Forelimb muscle (tissue), 1 donor: ENCODE data around the gene RCCD1. TPM values are rescaled to one million over a fixed set of nuclear protein-coding genes. Genes with fewer than 3 reads are reported as not detected.
A peak's percentile ranks its signal among the peaks of the same experiment; 100 is the strongest.

ENCODE experiments used
- DNase-seq: peaks from one replicate; pipeline ENCODE4 v3.0.0-alpha.2; 2013; ENCODE audit warnings: low read depth
- polyA plus RNA-seq: library from polyadenylated mRNA; unstranded; fragments of 120-200 nt; gene quantifications from one replicate; pipeline ENCODE4 v1.2.1, GENCODE V29; 2013; ENCODE audit not compliant: insufficient read length

Gene RCCD1
- polyA plus RNA-seq, 1 donor = 13.0 TPM

DNA sequence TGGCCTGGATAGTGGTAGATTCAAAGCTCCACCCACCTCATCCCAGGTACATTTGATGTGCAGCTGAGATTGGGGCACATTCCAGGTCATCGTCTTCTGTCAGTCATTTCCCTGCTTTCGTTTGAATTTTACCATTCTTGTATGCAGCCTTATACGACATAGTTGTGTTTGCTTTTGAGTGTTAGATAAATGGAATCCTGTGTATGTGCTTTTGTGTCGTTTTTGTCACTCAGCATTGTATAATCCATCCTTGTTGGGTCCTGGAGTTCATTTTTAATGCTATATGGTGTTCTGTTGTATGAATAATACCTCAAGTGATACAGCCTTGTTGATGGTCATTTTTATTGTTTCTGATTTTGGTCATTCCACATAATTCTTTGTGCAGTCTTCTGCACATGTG, 7.3 kb downstream of the RCCD1 start:
- DNase-seq = no peak

DNA sequence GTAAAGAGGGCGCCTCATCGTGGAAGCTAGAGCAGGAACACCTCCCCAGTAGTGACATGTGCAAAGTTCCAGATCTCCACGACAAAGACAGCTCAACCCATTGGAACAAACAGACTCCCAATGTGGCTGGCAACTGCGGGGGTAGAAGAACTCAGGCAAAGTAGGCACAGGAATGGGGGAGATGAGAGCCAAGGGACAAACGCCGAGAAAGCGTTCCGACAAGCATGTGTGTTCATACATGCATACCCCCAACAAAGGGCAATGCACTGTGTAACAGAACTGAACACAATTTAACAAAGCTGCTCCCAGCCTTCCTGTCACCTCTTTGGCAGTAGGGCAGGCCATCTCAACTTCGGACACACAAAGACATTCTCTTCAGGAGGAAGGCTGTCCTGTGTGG, 11.6 kb downstream of the RCCD1 start:
- no peak for DNase-seq

DNA sequence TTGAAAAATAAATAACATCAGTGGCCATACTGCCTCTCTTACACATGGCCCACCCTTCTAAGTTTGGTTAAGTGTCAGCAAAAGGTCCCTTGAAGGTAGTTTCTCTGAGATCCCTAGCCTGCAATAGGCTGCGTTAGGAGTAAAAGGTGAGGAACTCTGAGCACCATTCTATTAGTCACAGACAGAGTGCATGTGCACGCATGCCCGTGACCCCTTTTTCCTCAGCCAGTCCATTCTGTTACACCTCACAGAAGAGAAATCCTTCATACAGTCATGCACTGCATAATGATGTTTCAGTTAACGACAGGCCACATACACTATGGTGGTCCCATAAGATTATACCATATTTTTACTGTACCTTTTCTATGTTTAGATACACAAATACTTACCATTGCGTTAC, 12.5 kb downstream of the RCCD1 start:
- no peak for DNase-seq

DNA sequence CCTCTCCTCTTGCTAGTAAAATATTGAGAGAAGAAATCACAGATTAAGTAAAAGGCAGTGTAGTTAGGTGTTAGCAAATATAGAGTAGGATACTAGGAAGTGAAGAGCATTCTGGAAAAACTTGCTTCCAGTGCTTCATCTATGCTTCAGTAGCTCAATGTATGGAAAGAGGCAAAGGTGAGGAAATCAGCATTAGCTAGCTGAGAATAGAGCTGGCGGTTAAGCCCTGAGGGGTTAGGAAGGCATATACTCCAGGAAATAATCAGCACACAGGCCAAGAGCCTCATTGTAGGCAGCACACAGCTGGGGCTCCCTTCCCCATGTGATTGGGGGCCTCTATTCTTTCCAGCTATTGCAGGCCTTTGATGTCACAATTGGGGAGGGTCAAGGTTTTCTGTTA, 13.8 kb downstream of the RCCD1 start:
- DNase-seq = no peak

DNA sequence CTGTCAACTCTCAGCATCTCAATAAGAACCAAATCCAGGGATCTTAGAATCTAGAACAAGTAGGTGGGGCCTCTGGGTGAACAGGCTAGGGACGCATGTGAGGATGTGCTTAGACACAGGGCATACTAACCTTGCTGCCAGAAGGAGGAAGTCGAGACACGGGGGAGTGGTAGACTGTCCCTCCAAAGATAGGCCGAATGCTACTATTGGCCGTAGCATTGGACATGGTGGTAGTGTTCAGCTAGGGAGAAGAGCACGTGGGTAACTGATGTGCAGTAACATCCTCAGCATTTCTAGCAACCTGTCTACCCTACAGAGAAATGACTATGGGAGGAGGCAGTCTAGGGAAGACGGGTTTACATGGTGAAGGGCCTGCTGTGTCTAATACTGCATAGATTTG, 15.6 kb downstream of the RCCD1 start:
- DNase-seq = no peak

DNA sequence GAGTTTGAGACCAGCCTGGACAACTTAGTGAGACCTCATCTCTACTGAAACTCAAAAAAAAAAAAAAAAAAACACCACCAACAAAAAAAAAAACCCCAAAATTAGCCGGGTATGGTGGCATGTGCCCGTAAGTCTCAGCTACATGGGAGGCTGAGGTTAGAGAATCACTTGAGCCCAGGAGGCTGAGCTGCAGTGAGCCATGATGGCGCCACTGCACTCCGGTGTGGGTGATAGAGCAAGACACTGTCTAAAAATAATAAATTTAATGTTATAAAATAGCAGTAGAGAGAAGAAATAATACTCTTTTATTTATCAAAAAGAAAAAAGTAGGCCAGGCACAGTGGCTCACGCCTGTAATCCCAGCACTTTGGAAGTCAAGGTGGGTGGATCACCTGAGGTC, 17.4 kb downstream of the RCCD1 start:
- no peak for DNase-seq

DNA sequence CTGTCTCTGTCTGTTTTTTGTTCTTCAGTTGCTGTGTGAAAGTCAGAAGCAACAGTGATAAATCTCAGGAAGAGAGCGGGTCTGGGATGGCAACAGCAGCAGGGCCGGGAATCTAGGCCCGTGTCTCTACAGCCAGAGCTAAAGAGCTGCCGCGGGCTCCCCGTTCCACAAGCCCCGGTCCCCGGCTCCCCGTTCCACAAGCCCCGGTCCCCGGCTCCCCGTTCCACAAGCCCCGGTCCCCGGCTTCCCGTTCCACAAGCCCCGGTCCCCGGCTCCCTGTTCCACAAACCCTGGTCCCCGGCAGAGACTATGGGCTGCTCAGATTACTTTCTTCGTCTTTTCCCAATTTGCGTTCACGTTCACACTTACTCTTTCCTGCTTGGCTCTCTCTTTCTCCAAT, 19.5 kb downstream of the RCCD1 start:
- no peak for DNase-seq

DNA sequence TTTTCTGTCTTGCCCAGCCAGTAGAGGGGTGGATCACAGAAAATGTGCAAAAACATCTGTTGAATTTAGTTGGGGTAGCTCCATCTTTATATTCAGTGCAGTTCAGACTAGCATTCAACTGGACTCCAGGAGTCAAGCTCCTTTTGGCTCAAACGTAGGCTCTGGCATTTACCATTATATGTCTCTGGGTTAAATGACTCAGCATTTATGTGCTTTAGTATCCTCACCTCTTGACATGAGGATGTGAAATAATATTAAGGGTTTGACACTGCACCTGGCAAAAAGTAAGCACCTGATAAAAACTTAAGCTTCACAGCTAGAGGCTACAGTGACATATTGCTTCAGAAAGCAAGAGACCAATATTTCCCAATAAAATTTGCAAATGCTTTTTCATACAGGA, 24.9 kb downstream of the RCCD1 start:
- no peak for DNase-seq

DNA sequence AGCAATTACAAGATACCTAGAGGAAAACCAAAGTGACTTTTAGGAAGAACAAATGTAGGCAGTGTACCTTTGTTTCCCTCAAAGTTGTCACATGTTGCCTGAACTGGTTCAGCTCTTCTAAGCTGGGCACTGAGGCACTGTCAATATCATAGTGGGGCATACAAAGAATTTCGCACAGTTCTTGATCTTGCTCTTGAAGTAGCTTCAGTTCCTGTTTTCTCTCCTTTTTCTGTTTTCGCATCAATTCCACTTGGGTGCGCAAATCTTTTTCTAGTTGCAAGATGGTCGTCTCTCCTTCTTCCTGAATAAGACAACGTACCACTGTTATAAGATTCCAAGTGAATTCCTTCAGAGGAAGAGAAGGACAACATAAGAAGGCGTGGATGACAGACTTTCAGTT, 27.0 kb downstream of the RCCD1 start:
- DNase-seq = no peak

DNA sequence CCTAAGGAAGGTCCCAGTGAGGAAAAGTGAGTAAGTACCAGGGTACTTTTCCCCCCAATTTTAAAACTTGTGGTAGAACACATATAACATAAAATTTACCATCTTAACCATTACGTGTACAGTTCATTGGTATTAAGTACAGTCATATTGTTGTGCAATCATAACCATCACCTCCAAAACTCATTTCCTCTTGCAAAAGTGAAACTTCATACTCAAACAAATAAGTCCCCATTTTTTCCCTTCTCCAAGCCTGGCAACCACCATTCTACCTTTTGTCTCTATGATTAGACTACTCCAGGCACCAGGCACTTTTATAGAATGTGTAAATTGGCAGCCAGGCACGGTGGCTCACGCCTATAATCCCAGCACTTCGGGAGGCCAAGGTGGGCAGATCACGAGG, 27.5 kb downstream of the RCCD1 start:
- DNase-seq = no peak

DNA sequence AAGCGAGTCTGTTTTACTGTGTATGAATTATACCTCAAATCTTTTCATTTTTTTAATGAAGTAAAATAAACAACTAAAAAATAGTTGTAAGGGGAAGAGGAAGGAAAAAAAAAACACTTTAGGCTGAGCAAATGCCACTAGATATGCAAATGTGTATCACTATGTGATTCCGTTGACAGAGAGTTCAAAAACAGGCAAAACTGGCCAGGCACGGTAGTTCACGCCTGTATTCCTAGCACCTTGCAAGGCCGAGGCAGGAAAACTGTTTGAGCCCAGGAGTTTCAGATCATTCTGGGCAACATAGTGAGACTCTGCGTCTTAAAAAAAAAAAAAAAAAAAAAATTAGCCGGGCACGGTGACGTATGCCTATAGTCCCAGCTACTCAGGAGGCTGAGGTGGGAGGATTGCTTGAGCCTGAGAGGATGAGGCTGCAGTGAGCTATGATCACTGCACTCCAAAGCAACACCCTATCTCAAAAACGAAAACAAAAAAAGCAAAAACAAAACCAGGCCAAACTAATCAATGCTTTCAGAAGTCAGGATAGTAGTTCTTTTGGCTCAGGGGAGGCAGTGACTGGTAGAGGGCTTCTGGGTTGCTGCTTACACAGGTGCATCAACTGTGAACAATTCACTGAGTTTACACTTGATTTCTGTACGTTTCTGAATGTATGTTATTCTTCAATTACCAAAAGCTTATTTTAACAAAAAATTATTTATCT, 32.3 kb downstream of the RCCD1 start:
- no peak for DNase-seq

DNA sequence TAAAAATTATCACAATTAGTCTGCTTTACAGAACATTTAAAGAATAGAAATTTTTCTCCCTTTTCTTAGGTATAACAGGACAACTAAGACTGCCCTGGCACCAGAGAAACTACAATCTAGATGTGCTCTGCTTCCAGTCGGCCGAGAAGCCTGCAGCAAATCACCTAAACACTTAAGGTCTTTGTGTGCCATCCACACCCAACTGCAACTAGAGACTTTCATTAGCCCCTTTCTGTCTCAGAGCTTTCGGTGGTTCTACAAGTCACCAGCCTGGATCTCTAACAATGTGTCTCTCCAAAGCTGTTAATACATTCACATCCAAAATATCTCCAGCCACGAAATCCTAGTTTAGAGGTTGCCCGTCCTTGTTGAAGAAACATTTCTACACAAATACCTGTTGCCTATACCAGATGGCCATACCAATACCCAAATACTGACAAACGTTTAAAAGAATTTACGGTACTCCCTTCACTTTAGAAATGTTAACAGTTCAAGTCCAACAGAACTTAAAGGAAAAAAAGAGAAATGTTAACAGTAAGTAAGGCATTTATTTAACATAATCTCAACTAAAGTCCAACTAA, 33.0 kb downstream of the RCCD1 start:
- DNase-seq = no peak

DNA sequence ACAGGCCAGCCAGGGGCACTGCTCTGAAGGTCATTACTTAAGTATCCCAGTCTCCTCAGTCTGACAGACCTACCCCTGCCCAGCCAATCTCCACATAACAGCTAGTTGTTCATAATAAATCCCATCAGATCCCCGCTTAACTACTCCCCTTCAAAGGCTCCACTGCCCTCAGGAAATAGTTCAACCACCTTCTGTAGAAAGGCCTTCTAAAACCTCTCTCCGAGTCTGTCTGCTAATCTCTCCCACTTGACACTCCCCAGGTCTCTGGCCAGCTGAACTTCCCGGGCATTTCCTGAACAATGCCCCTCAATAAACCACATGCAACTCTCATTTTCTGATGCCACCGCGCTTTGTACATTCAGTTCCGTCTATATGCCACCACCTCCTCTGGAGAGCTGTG, 33.6 kb downstream of the RCCD1 start:
- no peak for DNase-seq

DNA sequence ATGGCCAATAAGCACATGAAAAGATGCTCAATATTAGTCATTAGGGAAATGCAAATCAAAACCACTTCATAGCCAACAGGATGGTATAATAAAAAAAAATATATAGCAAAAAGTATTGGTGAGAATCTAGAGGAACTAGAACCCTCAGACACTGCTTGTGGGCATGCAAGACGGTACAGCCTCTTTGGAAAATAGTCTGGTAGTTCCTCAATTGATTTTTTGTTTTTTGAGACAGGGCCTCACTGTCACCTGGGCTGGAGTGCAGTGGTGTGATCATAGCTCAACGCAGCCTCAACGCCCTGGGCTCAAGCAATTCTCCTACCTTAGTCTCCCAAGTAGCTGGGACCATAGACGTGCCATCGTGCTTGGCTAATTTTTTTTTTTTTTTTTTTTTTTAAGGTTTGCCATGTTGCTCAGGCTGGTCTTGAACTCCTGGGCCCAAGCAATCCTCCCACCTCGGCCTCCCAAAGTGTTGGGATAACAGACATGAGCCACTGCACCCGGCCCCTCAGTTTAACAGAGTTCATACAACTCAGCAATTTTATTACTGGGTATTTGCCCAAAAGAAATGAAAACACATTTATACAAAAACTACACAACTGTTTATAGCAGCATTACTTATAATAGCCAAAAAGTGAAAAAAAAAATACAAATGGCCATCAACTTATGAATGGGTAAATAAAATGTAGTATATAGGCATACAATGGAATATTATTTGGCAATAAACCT, 34.5 kb downstream of the RCCD1 start:
- DNase-seq = no peak

DNA sequence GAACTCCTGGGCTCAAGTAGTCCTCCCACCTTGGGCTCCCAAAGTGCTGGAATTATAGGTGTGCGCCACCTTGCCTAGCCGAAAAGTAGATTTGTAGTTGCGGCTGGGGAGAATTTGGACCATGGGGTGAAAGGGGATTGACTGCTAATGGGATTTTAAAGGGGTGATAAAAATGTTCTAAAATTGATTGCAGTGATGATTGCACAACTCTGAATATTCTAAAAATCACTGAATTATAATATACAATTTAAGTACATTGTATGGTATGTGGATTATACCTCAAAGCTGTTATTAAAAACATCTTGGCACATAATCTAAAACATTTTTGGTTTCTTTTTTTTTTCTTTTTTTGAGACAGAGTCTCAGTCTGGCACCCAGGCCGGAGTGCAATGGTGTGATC, 35.8 kb downstream of the RCCD1 start:
- no peak for DNase-seq

DNA sequence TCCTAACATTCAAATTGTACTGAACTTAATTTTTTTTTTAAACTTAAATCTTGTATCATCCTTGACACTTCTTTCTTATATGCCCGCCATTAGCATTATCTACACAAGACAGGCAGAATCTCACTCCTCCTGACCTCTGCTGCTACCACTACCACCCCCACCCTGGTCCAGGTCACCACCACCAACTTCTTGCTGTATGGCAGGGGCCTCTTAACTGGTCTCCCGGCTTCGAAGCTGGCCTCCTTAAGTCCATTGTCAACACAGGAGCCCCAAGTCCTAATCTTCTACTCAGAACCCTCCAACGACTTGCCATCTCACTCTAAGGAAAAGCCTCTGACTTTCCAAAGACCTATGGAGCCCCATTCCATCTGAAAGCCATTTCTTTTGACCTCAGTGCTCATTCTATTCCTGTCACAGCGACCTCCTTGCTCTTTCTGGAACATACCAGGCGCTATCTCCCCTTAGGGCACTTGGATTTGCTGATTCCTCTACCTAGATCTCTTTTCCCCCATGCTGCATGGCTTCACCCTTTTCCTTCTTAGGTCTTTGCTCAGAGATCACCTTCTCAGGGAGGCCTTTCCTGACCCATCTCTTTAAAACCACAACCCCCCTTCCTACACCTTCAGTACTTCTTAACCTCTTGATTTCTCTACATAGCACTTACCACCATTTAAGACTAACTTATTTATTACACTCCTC, 37.1 kb downstream of the RCCD1 start:
- DNase-seq = no peak

DNA sequence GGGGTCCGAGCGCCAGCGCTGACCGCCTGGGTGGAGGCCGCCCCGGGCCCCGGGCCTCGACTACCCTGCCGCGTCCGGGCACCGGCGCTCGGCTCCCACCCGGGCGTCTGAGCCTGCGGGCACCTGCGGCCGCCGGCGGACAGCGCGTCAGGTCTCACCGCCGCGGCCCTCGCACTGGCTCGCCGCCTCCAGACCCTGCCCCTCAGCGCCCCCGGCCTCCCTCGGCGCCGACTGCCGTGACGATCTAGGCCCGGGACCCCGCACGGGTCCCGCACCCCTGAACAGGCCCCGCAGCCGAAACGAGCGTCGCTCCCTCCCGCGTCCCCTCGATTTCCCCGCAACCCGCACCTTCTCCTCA, 39.4 kb downstream of the RCCD1 start:
- no peak for DNase-seq

DNA sequence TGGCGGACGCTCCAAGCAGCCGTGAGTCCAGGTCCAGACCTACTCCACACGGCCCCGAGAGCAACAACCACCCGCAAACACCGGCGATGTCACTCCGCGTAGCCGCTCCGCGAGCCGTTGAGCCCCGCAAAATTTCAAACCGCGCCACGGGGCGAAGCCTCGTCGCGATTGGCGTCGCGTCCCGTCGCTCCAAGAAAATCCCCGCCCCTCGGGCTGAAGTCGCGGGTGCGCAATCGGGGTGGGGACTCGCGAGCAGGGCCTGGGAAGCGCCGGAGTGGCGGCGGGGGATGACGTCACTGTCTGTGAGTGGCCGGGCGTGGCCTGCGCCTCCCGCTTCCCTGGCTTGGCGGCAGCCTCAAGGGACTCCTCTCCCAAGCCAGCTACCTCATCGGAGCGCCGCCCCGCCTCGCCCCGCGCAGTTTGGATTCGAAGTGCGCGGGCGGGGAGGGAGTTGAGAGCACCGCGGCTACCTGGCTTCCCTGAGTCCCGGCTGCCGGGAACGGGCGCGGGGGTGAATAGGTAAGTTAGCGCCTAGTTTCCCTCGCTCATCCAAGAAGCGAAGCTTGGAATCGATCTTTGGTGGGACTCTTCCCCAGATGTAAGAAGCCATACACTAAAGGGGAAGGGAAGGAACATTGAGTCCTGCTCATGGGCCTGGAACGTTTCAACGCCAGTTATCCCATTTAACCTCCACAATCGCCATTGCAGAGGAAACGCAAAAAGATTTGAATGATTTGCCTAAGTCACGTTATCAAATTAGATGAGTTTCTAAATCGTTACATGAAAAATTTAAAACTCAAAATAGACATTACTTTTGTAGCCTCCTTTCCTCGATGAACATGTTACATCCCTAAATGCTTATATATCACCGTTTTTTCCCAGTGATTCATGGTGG, 40.0 kb downstream of the RCCD1 start, which contains the start of gene PRC1:
Gene PRC1 (minus strand): TSS at position 119 of the 895 bp plus-strand sequence. CDS start 118 bp downstream, at position 1.
- peak; percentile 88 for DNase-seq

DNA sequence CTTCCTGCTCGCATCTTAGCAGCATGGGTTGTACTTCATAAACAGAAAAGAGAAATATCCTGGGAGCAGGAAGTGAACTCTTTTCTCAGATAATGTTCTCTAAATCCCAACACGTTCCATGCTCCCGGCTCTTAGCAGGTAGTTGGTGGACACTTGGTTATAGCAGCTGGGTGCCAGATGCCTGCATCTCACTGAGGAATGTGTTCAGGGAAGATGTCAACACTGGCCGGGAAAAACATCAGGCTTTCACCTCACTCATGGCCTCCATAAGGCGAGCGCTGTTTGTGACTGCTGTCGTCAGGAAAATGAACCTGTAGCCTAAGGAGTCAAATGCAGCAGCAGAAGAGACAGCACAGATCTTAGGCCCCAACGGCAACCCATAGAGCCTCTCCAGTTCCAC, 44.1 kb downstream of the RCCD1 start:
- DNase-seq = no peak

DNA sequence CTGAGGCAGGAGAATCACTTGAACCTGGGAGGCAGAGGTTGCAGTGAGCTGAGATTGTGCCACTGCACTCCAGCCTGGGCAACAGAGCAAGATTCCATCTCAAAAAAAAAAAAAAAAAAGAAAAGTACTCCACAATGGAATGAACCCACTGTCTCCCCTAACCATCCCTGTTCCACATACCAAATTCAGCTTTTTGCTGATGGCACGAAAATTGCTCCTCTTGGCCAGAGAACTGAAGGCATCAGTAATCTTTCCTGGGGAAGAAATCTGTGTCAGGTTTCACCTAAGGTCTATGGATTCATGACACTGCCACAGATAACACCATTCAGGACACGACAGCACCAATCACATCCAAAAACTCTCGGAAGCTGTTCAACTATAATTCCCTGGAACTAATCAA, 46.5 kb downstream of the RCCD1 start:
- DNase-seq = no peak

DNA sequence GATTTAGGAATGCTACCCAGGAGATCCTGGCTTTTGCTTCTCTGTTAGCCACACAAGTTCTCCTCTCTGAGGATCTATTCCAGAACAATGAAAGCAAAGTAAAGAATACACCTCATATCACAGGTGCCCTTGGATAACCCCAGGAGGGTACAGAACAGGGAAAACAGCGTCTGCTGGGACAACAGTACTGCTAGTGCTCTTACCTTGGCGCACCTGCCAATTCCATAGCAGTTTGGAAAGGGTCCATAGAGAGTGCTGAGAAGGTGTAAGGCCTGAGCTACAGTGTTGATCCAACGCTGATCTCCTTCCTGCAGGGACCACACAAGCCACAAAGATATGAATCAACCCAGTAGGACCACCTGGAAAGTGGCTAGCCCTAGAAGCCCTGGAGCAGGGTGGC, 52.6 kb downstream of the RCCD1 start:
- DNase-seq = no peak
